GM12801 (cell line): ENCODE results near the gene QSOX1.

Experiments
- CTCF ChIP-seq: IDR thresholded peaks from one replicate; pipeline ENCODE4 v1.5.1; 2011; ENCODE audit warnings: control low read depth; ENCODE audit not compliant: insufficient read length; ENCODE audit errors: extremely low read depth

Gene QSOX1

GRCh38 chr1:180167021-180167701, 12.5 kb downstream of the QSOX1 start:
- TF ChIP-seq CTCF = no peak

GRCh38 chr1:180167721-180168467, 13.2 kb downstream of the QSOX1 start:
- no peak for TF ChIP-seq CTCF

- no peak for TF ChIP-seq CTCF
Observed at GRCh38 chr1:180168786-180169639, 14.3 kb downstream of the QSOX1 start.

- no peak for TF ChIP-seq CTCF
Observed at GRCh38 chr1:180169640-180170195, 15.0 kb downstream of the QSOX1 start.

GRCh38 chr1:180170546-180171151, 16.0 kb downstream of the QSOX1 start:
- no peak for TF ChIP-seq CTCF

GRCh38 chr1:180171691-180172090, 17.0 kb downstream of the QSOX1 start:
- TF ChIP-seq CTCF = no peak
